GM12873 (cell line): ENCODE data around the gene FIP1L1.

ENCODE experiments used
- TF ChIP-seq, protein P1 (sequence below): IDR thresholded peaks from 2 replicates; pipeline ENCODE4 v1.5.1; 2012; ENCODE audit warnings: low read depth, mild to moderate bottlenecking, moderate library complexity, low read length, control low read depth; ENCODE audit not compliant: insufficient read depth; ENCODE audit errors: missing control alignments

Gene FIP1L1

DNA sequence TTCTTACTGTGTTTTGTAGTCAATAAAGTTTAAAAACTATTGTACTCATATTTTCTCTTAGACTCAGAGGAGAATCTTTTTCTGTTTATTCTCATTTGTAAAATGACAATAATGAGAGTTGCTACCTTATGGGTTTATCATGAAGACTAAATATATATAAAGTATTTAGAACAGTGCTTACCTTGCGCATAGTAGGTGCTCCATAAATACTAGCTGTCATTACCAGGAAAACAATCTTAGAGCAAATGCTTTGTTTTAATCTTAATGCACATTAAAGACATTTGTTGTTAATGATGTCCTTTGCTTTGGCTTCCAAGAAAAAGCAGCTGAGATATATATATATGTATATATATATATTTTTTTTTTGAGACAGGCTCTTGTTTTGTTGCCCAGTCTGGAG lies 44.9 kb downstream of the FIP1L1 start:
- TF ChIP-seq, protein P1, sequence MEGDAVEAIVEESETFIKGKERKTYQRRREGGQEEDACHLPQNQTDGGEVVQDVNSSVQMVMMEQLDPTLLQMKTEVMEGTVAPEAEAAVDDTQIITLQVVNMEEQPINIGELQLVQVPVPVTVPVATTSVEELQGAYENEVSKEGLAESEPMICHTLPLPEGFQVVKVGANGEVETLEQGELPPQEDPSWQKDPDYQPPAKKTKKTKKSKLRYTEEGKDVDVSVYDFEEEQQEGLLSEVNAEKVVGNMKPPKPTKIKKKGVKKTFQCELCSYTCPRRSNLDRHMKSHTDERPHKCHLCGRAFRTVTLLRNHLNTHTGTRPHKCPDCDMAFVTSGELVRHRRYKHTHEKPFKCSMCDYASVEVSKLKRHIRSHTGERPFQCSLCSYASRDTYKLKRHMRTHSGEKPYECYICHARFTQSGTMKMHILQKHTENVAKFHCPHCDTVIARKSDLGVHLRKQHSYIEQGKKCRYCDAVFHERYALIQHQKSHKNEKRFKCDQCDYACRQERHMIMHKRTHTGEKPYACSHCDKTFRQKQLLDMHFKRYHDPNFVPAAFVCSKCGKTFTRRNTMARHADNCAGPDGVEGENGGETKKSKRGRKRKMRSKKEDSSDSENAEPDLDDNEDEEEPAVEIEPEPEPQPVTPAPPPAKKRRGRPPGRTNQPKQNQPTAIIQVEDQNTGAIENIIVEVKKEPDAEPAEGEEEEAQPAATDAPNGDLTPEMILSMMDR, result no peak

DNA sequence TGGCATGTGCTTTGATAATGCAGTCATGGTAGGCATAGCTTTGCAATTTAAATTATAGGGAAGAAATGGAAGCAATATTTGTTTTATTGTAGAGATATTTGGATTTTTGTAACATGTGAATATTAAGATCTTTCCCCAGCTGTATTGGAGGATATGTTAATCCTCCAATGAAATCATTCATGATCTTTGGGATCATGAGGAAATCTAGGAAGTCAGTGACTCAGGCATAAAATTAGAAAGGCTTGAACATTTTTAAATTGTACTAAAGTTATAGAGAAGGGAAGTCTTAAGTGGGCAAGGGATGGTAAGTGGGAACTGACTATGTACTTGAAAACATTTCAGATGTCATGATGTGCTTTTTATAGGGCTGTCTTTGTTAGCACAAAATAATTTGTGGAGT lies 46.8 kb downstream of the FIP1L1 start:
- TF ChIP-seq, protein P1, result no peak

DNA sequence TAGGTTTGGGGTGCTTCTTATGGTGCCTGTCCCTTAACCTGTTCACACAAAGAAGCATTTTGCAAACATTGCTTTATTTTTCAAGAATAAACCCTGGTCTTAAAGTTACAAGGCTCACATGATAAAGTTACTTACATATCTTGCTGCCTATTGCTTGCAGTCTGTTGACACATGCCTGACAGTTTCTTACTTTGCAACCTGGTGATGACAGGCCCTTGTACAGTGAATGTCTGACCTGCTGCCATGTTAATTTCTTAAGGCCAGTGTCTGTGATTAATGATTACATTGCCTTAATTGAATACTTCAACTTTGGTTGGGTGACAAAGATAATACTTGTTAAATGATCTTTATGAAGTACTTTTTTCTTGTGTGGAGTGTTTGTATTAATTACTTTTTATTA lies 49.9 kb downstream of the FIP1L1 start:
- TF ChIP-seq, protein P1, result no peak

DNA sequence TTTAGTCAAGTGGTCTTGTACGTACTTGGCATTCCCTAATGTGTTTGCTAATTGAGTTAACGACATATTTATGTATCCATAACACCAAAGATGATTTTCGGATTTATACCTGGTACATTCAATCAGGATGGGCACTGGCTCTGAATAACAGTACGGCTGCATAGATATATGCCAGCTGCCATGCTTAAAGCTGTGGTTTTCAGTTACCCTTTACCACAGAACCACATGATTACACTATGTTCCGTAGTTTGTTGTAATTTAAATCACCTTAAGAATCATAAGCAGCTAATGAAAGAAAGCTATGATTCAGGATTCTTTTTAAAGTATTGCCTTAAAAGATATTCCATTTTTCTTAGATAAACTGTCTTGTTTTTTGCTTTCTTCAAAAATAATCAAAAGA lies 53.6 kb downstream of the FIP1L1 start:
- TF ChIP-seq, protein P1, result no peak

DNA sequence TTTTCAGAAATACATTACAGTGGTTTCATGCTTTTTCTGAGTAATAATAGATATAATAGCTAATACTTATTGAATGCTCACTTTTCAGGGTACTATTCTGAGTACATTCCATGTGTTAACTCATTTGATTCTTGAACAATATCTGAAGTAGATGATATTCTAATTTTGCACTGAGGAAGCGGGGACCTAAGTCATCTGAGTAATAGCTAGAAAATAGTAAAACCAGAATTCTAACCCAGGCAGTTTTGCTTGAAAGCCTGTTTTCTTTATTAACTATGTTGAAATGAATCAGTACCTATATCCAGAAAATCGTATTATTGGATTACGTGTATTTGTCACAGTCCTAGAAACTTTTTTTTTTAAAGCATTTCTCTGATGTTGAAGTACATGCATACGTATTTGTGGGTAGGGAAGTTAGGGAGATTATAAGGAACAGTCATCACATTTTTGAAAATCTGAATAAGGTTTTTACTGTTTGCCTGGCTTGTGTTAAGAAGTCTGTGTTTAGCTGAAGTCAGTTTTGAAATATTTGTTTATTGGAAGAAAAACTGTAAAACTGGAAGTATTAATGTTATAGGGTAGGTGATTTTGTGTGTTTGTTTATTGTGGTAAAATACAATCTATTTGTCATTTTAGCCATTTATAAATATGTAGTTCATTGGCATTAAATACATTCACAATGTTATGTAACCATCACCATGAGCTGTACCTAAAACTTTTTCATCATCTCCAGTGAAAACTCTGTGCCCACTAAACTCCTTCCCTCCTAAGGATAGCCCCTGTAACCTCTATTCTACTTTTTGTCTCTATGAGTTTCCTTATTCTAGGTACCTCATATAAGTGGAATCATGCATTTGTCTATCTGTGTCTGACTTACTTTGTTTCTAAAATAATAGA lies 55.3 kb downstream of the FIP1L1 start:
- TF ChIP-seq, protein P1, result no peak

DNA sequence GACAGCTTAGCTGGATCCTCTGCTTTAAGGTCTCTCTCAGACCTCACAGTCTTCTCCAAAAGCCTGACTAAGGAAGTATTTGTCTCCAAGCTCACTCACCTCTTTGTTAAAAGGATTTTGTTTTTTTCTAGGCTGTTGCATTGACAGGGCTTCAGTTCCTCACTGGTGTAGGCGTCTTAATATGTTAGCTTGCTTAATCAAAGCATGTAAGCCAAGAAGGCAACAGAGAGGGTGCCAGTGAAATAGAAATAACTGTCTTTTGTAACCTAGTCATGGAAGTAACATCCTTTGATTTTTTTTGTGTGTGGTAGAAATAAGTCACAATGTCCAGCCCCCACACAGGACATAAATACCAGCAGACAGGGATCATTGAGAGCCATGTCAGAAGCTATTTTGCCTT lies 58.8 kb downstream of the FIP1L1 start:
- TF ChIP-seq, protein P1, result no peak

DNA sequence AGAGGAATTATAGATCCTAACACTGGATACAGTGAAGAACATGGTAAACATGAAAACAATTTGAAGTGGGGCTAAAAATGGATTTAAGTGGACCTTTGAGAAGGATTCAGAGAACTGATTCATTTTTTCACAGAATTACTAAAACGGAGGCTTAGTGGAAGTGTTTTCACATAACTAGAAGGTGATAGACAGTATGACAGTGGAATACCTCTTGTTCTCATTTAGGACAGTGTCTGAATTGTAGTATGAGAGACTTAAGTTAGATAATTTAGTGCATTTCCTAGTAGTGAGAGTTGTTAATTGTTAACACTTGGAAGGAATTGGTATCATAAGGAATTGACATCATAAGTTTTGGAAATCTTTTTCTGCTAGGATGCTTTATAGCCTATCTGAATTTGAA lies 64.1 kb downstream of the FIP1L1 start:
- TF ChIP-seq, protein P1, result no peak
